HFF-Myc (cell line): Measurements from ENCODE around the gene IL17RD.
A peak's percentile ranks its signal among the peaks of the same experiment; 100 is the strongest.

Experiments
- DNase-seq: peaks from one replicate; pipeline ENCODE4 v3.0.0-alpha.2; 2011; ENCODE audit warnings: low read depth; ENCODE audit errors: extremely low read depth
- H3K4me3 ChIP-seq: replicated peaks from 2 replicates; pipeline ENCODE4 v1.5.1; 2011; ENCODE audit warnings: low read depth, mild to moderate bottlenecking, control low read depth, low read length
- TF ChIP-seq, protein P1 (sequence below): IDR thresholded peaks from 2 replicates; pipeline ENCODE4 v1.5.1; 2012; ENCODE audit warnings: mild to moderate bottlenecking, low read depth, low read length, control low read depth; ENCODE audit errors: missing control alignments

IL17RD gene

GRCh38 chr3:57064572-57064971, 100.6 kb downstream of the IL17RD start:
- H3K4me3 ChIP-seq, result no peak overlapping the region
- DNase-seq, result no peak
- TF ChIP-seq, protein P1, sequence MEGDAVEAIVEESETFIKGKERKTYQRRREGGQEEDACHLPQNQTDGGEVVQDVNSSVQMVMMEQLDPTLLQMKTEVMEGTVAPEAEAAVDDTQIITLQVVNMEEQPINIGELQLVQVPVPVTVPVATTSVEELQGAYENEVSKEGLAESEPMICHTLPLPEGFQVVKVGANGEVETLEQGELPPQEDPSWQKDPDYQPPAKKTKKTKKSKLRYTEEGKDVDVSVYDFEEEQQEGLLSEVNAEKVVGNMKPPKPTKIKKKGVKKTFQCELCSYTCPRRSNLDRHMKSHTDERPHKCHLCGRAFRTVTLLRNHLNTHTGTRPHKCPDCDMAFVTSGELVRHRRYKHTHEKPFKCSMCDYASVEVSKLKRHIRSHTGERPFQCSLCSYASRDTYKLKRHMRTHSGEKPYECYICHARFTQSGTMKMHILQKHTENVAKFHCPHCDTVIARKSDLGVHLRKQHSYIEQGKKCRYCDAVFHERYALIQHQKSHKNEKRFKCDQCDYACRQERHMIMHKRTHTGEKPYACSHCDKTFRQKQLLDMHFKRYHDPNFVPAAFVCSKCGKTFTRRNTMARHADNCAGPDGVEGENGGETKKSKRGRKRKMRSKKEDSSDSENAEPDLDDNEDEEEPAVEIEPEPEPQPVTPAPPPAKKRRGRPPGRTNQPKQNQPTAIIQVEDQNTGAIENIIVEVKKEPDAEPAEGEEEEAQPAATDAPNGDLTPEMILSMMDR, result no peak

DNA sequence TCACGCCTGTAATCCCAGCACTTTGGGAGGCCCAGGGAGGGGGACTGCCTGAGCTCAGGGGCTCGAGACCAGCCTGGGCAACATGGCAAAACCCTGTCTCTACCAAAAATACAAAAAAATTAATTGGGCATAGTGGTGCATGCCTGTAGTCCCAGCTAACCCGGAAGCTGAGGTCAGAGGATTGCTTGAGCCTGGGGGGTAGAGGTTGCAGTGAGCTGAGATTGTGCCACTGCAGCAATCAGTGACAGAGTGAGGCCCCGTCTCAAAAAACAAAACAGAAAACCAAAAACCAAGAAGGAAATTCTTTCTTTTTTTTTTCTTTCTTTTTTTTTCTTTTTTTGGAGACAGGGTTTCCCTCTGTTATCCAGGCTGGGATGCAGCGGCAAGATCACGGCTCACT, 101.2 kb downstream of the IL17RD start:
- TF ChIP-seq, protein P1, result no peak
- H3K4me3 ChIP-seq, result no peak overlapping the region
- DNase-seq, result no peak

- no peak overlapping the region for H3K4me3 ChIP-seq
- TF ChIP-seq, protein P1, result no peak
Measured at GRCh38 chr3:57063032-57063431, 102.1 kb downstream of the IL17RD start.

DNA sequence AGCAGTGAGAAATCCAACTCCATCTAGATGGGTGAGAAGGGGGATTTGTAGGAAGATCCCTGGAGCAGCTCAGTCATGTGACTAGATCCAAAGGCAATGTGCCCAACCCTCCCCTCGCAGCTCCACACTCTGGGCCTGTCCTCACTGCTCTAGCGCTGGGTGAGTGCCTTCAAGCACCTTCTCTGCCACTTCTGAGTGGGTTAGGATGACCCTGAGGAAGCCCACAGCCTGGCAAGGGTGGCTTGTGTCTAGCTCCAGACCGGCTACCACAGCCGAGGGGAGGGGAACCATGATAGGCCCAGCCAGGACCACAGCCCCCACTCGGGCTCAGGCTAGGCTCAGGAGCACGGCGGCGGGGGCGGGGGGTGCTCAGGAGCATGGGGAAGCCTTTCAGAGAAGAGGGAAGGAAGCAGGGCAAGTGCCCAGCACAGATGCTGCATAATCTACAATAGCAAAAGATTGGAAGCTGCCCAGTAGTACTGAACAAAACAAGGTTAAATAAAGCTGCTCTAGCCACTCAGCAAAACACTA, 103.0 kb downstream of the IL17RD start:
- TF ChIP-seq, protein P1, result no peak
- no peak overlapping the region for H3K4me3 ChIP-seq
- no peak for DNase-seq

More at GRCh38 chr3:57063032-57063431, 102.1 kb downstream of the IL17RD start:
- DNase-seq, result no peak

DNA sequence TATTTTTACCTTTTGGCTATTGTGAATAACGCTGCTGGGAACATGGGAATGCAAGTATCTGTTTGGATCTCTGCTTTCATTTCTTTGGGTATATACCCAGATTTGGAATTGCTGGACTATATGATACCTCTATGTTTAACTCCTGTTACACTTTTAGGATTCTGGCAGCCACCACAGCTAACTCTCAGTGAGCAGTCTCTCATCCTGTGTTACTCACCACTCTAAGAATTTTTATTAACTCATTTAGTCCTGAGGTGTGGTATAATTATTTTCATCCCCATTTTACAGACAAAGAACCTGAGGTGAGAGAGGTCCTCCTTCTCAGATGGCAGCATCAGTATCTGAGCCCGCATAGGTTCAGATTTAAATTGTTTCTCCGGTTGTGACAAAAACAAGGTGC, 103.6 kb downstream of the IL17RD start:
- TF ChIP-seq, protein P1, result no peak
- no peak for DNase-seq
- no peak overlapping the region for H3K4me3 ChIP-seq

GRCh38 chr3:57060089-57060821, 104.9 kb downstream of the IL17RD start, which contains the start of gene SPATA12:
TSS of gene SPATA12 (plus strand) at chr3:57060664. CDS start at chr3:57073695, 13,031 bp downstream.
- peak; percentile 80 for DNase-seq
- H3K4me3 ChIP-seq, result no peak within 1 kb of the TSS
- TF ChIP-seq, protein P1, result no peak
